Lower leg skin (tissue), 3 donors: ENCODE measurements around the gene TLCD2.

Experiments used
- POLR2A ChIP-seq, 2 donors: fragments of 450-650 bp; IDR thresholded peaks; one replicate each; pipeline ENCODE4 v1.6.1; 2016 to 2017; ENCODE audit warnings: antibody characterized with exemption in 2 of 2, mild to moderate bottlenecking in 1 of 2, moderate library complexity in 1 of 2
- TF ChIP-seq, protein P1 (sequence below), 3 donors: fragments of 450-650 bp; IDR thresholded peaks; one replicate each; pipeline ENCODE4 v1.5.1; 2016; ENCODE audit warnings: antibody characterized with exemption in 3 of 3, mild to moderate bottlenecking in 3 of 3, moderate library complexity in 2 of 3

DNA sequence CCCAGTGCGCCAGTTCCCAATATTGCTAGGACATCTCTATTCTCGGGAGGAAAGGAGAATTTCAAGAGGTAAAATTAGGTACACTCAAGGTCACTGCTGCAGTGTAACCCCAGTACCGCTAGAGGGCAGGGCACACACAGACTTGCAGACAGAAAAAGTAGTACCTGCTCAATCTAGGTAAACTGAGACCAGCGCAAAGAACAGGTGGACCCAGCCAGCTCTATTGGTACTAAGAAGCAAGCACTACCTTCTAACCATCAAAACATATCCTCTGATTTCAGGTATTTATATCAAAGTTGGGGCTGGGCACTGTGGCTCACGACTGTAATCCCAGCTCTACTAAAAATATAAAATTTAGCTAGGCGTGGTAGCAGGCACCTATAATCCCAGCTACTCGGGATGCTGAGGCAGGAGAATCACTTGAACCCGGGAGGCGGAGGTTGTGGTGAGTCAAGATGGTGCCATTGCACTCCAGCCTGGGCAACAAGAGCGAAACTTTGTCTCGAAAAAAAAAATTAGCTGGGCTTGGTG, 10.7 kb upstream of the TLCD2 start:
- TF ChIP-seq POLR2A (IDR thresholded peaks at IDR 0.05), result no peak
- TF ChIP-seq, protein P1, sequence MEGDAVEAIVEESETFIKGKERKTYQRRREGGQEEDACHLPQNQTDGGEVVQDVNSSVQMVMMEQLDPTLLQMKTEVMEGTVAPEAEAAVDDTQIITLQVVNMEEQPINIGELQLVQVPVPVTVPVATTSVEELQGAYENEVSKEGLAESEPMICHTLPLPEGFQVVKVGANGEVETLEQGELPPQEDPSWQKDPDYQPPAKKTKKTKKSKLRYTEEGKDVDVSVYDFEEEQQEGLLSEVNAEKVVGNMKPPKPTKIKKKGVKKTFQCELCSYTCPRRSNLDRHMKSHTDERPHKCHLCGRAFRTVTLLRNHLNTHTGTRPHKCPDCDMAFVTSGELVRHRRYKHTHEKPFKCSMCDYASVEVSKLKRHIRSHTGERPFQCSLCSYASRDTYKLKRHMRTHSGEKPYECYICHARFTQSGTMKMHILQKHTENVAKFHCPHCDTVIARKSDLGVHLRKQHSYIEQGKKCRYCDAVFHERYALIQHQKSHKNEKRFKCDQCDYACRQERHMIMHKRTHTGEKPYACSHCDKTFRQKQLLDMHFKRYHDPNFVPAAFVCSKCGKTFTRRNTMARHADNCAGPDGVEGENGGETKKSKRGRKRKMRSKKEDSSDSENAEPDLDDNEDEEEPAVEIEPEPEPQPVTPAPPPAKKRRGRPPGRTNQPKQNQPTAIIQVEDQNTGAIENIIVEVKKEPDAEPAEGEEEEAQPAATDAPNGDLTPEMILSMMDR (IDR thresholded peaks at IDR 0.05), result peak in 1 of 3 donors; percentile 90
